Activated CD4-positive, alpha-beta T cell treated with anti-CD3 and anti-CD28 coated beads for 4 hours (primary cell): ENCODE measurements around the gene SLC5A11.
A peak's percentile ranks its signal among the peaks of the same experiment; 100 is the strongest.
"Not testable (repeated sequence)": the region's sequence is repeated elsewhere in the genome, so short reads cannot be mapped to it uniquely, and the experiment has no call there.

Source experiments
- DNase-seq, 2 donors: peaks; one replicate each; pipeline ENCODE4 v3.0.0-alpha.2; 2020

SLC5A11 gene

GRCh38 chr16:24858219-24859041 lies 12.7 kb downstream of the SLC5A11 start:
- peak in 1 of 2 donors; percentile 28 for DNase-seq

- no peak for DNase-seq
These were observed 15.7 kb downstream of the SLC5A11 start for GRCh38 chr16:24861461-24861860.

GRCh38 chr16:24863582-24864437 lies 18.0 kb downstream of the SLC5A11 start:
- no peak for DNase-seq

DNA sequence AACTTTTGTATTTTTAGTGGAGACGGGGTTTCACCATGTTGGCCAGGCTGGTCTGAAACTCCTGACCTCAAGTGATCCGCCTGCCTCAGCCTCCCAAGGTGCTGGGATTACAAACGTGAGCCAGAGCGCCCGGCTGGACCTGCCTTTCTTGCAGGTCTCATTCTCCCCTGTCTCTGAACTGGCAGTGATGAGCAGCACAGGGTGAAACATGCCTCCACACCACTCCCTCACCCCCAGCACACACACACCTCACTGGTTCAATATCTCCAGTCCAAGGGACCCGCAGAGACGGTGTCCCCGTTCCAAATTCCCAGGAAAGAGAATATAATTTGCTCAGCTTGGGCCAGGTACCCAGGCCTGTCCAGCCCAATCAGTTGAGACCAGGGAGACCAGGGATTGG lies 23.3 kb downstream of the SLC5A11 start:
- no peak for DNase-seq

- DNase-seq, result no peak
These were observed 26.1 kb downstream of the SLC5A11 start for GRCh38 chr16:24871891-24872290.

DNA sequence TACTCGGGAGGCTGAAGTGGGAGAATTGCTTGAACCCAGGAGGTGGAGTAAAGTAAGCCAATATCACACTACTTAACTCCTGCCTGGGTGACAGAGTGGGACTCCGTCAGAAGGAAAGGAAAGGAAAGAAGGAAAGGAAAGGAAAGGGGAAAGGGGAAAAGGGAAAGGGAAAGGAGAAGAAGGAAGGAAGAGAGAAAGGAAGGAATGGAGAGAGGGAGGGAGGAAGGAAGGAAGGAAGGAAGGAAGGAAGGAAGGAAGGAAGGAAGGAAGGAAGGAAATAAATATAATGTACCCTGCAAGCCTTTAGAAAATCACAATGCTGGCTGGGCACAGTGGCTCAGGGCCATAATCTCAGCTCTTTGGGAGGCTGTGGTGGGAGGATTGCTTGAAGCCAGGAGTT lies 27.3 kb downstream of the SLC5A11 start:
- no peak for DNase-seq

DNA sequence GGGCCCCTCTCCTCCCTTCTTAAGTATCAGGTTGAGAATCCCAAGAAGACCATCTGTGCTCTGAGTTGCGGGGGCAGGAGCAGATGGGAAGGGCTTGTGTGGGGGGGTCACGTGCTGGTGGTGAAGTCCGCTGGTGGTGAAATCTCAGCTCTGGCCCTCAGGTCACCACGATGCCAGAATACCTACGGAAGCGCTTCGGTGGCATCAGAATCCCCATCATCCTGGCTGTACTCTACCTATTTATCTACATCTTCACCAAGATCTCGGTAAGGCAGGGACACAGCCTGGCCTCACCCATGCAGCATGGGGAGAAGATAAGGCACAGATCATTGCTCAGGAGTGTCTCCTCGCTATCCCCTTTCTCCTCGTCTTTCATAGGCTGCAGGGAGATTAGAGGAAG lies 29.7 kb downstream of the SLC5A11 start:
- DNase-seq, result no peak

- DNase-seq, result no peak
These were observed 30.5 kb downstream of the SLC5A11 start for GRCh38 chr16:24876231-24876630.

DNA sequence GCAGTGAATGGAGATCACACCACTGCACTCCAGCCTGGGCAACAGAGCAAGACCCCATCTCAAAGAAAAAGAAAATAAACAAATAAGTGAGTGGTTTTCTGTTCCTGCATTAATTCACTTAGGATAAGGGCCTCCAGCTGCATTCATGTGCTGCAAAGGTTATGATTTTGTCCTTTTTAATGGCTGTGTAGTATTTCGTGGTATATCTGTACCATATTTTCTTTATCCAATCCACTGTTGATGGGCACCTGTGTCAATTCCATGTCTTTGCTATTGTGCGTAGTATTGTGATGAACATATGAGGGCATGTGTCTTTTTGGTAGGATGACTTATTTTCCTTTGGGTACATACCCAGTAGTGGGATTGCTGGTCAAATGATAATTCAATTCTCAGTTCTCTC lies 33.9 kb downstream of the SLC5A11 start:
- no peak for DNase-seq

DNA sequence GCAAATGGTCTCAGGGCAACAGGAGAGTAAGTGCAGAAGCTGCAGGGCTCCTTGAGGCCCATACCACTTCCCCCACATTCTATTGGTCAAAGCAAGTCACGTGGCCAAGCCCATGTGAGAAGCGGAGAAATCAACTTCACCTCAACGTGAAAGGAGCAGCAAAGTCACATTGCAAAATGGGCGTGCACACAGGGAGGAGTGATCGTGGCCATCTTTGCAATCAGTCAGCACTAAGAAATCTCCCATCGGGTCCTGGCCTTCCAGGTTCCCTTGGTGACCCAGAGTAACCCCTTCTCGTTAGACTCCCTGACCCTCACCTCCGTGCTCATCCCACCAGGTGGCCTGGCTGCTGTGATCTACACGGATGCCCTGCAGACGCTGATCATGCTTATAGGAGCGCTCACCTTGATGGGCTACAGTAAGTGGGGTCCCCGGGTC lies 38.0 kb downstream of the SLC5A11 start:
- DNase-seq, result no peak

- no peak for DNase-seq
These were observed 41.7 kb downstream of the SLC5A11 start for GRCh38 chr16:24887472-24887871.

DNA sequence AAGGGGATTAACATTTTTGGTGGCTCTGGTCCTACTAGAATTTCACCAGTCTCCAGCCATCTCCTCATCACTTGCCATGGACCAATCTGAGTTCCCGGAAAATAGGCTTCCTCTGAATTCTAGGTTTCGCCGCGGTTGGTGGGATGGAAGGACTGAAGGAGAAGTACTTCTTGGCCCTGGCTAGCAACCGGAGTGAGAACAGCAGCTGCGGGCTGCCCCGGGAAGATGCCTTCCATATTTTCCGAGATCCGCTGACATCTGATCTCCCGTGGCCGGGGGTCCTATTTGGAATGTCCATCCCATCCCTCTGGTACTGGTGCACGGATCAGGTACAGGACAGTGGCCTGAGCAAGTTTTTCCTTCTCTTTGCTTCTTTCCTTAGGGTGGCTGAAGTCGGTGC lies 45.0 kb downstream of the SLC5A11 start:
- DNase-seq, result no peak

GRCh38 chr16:24896439-24896838 lies 50.7 kb downstream of the SLC5A11 start:
- no peak for DNase-seq

GRCh38 chr16:24897522-24897921 lies 51.8 kb downstream of the SLC5A11 start:
- DNase-seq, result not testable (repeated sequence)

- DNase-seq, result no peak
These were observed 54.5 kb downstream of the SLC5A11 start for GRCh38 chr16:24900230-24900629.

- DNase-seq, result no peak
These were observed 60.5 kb downstream of the SLC5A11 start for GRCh38 chr16:24906199-24906808.

DNA sequence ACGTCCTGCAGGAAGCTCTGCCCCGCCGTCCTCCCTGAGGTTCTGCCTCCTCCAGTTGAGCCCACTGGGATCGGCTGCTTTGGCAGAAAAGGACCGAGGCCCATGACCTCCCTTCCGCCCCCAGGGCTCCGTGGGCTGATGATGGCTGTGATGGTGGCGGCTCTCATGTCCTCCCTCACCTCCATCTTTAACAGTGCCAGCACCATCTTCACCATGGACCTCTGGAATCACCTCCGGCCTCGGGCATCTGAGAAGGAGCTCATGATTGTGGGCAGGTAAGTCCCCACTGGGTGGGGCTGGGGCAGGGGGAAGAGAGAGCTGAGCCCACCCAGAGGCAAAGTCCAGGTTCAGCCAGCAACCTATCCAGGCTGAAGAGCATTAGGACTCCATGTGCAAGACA lies 61.1 kb downstream of the SLC5A11 start:
- DNase-seq, result no peak

DNA sequence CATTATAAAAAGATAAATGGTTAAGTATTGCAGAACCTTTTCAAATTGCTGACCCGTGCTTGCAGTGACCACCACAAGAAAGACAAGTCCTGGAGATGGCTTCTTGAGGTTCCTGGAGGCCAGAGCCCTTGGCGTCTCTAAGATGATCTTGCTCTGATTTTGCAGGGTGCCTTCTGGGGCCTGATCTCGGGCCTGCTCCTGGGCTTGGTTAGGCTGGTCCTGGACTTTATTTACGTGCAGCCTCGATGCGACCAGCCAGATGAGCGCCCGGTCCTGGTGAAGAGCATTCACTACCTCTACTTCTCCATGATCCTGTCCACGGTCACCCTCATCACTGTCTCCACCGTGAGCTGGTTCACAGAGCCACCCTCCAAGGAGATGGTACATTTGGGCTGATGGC lies 63.0 kb downstream of the SLC5A11 start:
- no peak for DNase-seq

- no peak for DNase-seq
These were observed 64.1 kb downstream of the SLC5A11 start for GRCh38 chr16:24909856-24910255.

GRCh38 chr16:24915019-24915418 lies 69.3 kb downstream of the SLC5A11 start:
- no peak for DNase-seq

DNA sequence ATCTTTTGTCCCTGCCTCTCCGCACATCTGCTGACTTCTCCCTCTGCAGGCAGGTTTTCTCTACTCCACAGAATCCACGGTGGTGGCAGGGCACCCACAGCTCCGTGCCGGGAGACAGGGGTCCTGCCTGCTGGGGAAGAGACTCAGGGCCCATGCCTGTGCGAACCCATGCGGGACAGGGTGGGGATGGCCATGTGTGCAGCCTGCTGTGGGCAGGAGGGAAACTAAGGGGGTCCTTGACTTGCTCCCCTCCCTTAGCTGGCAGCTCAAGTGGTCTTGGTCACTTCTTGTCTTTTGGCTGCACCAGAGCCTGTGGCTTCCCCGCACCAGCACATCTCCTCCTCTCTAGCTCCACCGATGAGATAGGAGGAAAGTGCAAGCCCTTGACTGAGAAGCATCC lies 69.8 kb downstream of the SLC5A11 start:
- DNase-seq, result no peak

DNA sequence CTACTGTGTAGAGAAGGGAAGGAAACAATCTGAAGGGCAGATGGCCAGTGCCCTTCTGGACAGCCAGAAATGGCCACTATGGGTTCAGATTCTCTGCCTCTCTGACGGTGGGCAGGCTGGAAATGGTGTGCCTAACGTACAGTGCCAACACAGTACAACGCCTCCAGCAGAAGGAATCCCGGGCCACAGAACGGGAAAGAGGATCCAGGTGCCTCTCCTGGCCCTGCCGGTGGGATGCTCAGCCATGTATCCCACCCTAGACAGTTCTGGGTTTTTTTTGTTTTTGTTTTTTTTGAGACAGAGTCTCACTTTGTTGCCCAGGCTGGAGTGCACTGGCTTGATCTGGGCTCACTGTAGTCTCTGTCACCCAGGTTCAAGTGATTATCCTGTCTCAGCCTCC lies 71.5 kb downstream of the SLC5A11 start:
- no peak for DNase-seq

- no peak for DNase-seq
These were observed 72.1 kb downstream of the SLC5A11 start for GRCh38 chr16:24917891-24918290.

DNA sequence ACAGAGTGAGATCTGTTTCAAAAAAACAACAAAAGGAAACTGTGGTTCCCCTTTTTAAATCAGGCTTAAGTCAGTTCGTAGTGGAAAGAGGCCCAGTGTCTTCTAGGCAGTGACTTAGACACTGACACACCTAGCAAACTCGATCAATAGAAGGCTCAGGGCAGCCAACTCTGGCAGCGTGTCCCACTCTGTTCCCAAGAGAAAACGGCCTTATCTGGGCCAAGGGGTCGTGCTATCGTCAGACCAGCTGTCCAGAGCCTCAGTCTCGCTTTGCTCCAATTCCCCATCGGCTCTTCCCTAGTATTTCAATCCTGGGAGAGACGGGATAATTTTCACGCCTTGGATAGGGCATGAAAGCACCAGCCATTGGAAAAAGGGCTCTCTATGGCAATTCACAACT lies 72.9 kb downstream of the SLC5A11 start:
- DNase-seq, result no peak
